Measurements from ENCODE around the gene MOCS1.

Gene MOCS1

DNA sequence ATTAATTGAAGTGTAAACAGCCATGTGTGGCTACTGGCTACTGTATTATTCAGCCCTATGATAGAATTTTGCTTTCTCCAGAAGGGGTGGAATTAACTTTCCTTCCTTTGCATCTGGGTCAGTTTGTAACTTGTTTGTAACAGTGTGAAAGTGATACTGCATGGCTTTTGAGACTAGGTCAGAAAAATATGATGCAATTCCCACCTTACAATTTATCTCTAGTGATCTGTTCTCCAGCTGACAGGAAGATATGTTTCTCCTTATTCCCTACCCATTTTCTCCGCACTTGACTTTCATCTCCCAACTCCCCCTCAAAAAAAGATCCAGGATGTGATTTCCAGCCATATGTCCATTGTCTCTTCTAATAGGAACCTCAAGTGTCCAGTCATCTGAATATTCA is 2.6 kb upstream of the MOCS1 start:
- H3K27ac ChIP-seq, result no peak overlapping the region
- no peak for TF ChIP-seq Cebpa-rat (IDR thresholded peaks at IDR 0.05)

DNA sequence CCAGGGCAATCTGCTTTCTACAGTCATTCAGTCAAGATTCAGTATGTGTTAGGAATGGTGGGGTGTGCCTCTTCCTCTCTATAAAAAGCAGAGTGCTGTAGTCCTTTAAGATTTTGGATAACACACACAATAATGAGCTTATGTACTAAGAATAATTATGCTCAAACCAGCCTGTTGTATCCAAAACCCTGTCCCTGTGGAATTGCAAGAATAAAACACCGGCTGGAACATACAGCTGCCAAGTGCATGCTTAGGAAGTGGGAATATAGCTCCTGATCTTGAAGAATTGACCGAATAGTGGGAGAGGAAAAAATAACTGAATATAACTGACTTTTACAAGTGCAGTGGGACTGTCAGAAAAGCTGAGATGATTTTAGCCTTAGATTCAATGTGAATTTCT is 979 bp upstream of the MOCS1 start:
- TF ChIP-seq Cebpa-rat (IDR thresholded peaks at IDR 0.05), result no peak
- Histone ChIP-seq H3K27ac (no peak overlapping the region), H4K20me1 (no peaks in the 10 kb centered on the region), H3K9ac (no peak overlapping the region), H3K4me1 (no peaks in the 10 kb centered on the region), H3K4me2 (no peak overlapping the region), H3K36me3 (no peaks in the 10 kb centered on the region), H3K4me3 (no peak overlapping the region), H3K27me3 (no peaks in the 10 kb centered on the region), H3K9me3 (no peaks in the 10 kb centered on the region)

More for the DNA sequence above, 2.6 kb upstream of the MOCS1 start:
- no peaks in the 10 kb centered on the region for H3K9me3 ChIP-seq
- H3K36me3 ChIP-seq, result no peaks in the 10 kb centered on the region
- H3K4me3 ChIP-seq, result no peak overlapping the region
- no peaks in the 10 kb centered on the region for H3K27me3 ChIP-seq
- no peak overlapping the region for H3K4me2 ChIP-seq
- H3K9ac ChIP-seq, result no peak overlapping the region
- H3K4me1 ChIP-seq, result no peaks in the 10 kb centered on the region
- no peaks in the 10 kb centered on the region for H4K20me1 ChIP-seq

DNA sequence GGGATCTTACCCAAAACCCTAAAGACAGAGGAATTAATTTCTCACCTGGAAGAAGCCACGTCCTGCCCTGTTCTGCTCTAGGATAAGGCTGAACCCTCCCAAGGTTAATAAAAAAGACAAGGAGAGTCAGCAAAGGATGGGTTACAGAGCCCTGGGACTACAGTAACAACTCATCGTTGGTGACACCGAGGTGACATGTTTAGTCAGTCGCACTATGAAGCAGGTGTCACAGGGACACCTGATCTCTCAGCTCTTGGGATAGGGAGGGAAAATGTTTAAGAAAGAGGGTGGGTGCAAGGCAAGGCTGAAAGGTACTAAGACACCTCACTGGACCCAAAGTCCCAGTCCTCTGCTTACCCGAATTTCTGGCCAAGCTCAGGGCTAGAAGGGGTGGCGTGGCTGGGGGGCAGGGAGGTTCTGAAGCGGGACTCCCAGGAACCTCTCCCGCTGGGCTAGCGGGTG is 562 bp downstream of the MOCS1 start:
- no peaks in the 10 kb centered on the region for H3K4me1 ChIP-seq
- no peaks in the 10 kb centered on the region for H3K36me3 ChIP-seq
- H3K4me2 ChIP-seq, result no peak overlapping the region
- H3K27ac ChIP-seq, result no peak overlapping the region
- no peak for TF ChIP-seq Cebpa-rat (IDR thresholded peaks at IDR 0.05)
- H3K4me3 ChIP-seq, result no peak overlapping the region
- H3K27me3 ChIP-seq, result no peaks in the 10 kb centered on the region
- H3K9me3 ChIP-seq, result no peaks in the 10 kb centered on the region
- no peaks in the 10 kb centered on the region for H4K20me1 ChIP-seq
- H3K9ac ChIP-seq, result no peak overlapping the region

DNA sequence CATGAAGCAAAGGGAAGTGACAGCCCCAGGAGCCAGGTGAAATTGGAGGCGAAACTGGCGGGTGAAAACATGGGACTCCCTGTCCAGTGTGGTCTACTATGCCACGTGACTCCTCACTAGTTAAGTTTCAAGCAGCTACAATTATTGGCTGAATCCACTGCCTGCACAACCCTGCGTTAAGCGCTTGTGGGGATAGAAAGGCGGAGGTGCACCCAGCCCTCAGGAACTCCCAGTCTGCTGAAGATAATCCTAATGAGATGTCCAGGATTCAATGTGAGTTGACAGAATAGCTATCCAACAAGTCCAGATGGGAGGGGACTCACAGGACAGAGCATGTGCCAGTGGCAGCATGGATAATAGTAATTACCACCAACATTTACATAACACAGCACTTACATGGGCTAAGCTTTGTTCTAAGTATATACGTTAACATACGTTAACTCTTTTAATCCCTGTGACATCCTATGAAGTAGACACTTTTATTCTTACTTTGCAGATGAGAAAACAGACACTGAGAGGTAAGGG is 1.8 kb downstream of the MOCS1 start:
- Histone ChIP-seq H4K20me1 (no peaks in the 10 kb centered on the region), H3K4me2 (no peak overlapping the region), H3K27ac (no peak overlapping the region), H3K36me3 (no peaks in the 10 kb centered on the region), H3K4me1 (no peaks in the 10 kb centered on the region), H3K27me3 (no peaks in the 10 kb centered on the region), H3K9me3 (no peaks in the 10 kb centered on the region), H3K9ac (no peak overlapping the region), H3K4me3 (no peak overlapping the region)
- TF ChIP-seq Cebpa-rat (IDR thresholded peaks at IDR 0.05), result no peak

DNA sequence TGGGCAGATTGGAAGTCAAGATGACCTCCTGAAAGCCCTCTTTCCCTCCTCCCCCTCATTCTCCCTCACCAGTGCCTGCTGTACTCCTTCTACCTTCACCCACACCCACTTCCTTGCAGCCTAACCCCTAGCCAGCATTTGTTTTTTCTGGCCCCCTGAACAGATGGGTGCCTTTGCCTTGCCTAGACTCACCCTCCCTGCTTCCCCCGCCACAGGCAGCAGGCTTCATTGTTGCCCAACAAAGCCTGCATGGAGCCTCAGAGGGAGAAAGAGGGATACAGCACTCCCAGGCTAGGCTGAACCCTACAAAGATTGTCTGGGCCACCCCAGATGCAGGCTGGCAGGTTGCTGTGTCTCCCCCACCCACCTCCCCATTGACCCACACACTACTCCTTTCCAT is 2.7 kb downstream of the MOCS1 start:
- H3K4me3 ChIP-seq, result no peak overlapping the region
- no peaks in the 10 kb centered on the region for H3K27me3 ChIP-seq
- no peaks in the 10 kb centered on the region for H3K36me3 ChIP-seq
- no peak overlapping the region for H3K9ac ChIP-seq
- no peaks in the 10 kb centered on the region for H3K4me1 ChIP-seq
- H3K27ac ChIP-seq, result no peak overlapping the region
- no peak overlapping the region for H3K4me2 ChIP-seq
- H3K9me3 ChIP-seq, result no peaks in the 10 kb centered on the region
- no peak for TF ChIP-seq Cebpa-rat (IDR thresholded peaks at IDR 0.05)
- no peaks in the 10 kb centered on the region for H4K20me1 ChIP-seq

- Histone ChIP-seq H3K4me2 (no peak overlapping the region), H3K27ac (no peak overlapping the region), H3K27me3 (no peaks in the 10 kb centered on the region), H3K9me3 (no peaks in the 10 kb centered on the region), H3K9ac (no peak overlapping the region), H3K4me3 (no peak overlapping the region), H3K4me1 (no peaks in the 10 kb centered on the region), H4K20me1 (no peaks in the 10 kb centered on the region), H3K36me3 (no peaks in the 10 kb centered on the region)
- no peak for TF ChIP-seq Cebpa-rat (IDR thresholded peaks at IDR 0.05)
Observed at GRCh38 chr6:39930540-39930939, 3.7 kb downstream of the MOCS1 start.

DNA sequence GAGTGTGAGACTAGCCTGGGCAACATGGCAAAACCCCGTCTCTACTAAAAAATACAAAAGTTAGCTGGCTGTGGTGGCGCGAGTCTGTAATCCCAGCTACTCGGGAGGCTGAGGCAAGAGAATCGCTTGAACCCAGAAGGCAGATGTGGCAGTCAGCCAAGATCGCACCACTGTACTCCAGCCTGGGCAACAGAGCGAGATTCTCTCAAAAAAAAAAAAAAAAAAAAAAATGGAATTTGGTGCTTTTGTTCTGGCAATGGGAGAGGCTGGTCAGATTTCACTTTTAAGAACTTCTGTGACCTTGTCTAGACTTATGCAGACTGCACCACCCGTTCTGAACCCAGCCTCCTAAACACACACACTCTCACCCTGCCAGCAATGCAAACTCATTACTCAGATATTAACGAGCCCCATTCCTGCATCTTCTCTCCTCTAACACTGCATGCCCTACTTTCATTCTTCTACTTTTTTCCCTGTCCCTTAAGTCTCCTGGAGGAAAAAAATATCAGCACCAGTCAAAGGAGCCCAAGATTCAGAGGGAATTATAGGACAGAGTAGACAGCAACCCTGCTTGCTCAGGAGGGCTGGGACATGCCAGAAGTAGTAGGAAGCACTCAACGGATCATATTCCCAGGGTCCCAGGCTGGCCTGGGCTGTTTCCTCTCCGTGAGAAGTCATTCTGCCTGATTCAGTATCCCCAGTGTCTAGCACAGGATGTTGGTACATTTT is 4.4 kb downstream of the MOCS1 start:
- H3K36me3 ChIP-seq, result no peaks in the 10 kb centered on the region
- H3K9ac ChIP-seq, result no peak overlapping the region
- no peak overlapping the region for H3K4me3 ChIP-seq
- no peaks in the 10 kb centered on the region for H3K27me3 ChIP-seq
- no peak overlapping the region for H3K27ac ChIP-seq
- H3K4me2 ChIP-seq, result no peak overlapping the region
- no peak for TF ChIP-seq Cebpa-rat (IDR thresholded peaks at IDR 0.05)
- no peaks in the 10 kb centered on the region for H3K9me3 ChIP-seq
- H3K4me1 ChIP-seq, result no peaks in the 10 kb centered on the region
- H4K20me1 ChIP-seq, result no peaks in the 10 kb centered on the region

- no peaks in the 10 kb centered on the region for H4K20me1 ChIP-seq
- no peak overlapping the region for H3K9ac ChIP-seq
- H3K9me3 ChIP-seq, result no peaks in the 10 kb centered on the region
- no peaks in the 10 kb centered on the region for H3K4me1 ChIP-seq
- H3K27ac ChIP-seq, result no peak overlapping the region
- no peak overlapping the region for H3K4me2 ChIP-seq
- no peak overlapping the region for H3K4me3 ChIP-seq
- TF ChIP-seq Cebpa-rat (IDR thresholded peaks at IDR 0.05), result no peak
- no peaks in the 10 kb centered on the region for H3K36me3 ChIP-seq
- H3K27me3 ChIP-seq, result no peaks in the 10 kb centered on the region
Observed at GRCh38 chr6:39929039-39929732, 5.1 kb downstream of the MOCS1 start.

- no peak for TF ChIP-seq Cebpa-rat (IDR thresholded peaks at IDR 0.05)
- Histone ChIP-seq H3K9me3 (no peaks in the 10 kb centered on the region), H3K9ac (no peak overlapping the region), H3K36me3 (no peaks in the 10 kb centered on the region), H3K27me3 (no peaks in the 10 kb centered on the region), H3K4me1 (peaks cover 16% of the 10 kb centered on the region), H3K27ac (no peak overlapping the region), H4K20me1 (no peaks in the 10 kb centered on the region), H3K4me2 (no peak overlapping the region), H3K4me3 (no peak overlapping the region)
Observed at GRCh38 chr6:39927159-39927558, 7.1 kb downstream of the MOCS1 start.

- Histone ChIP-seq H3K27me3 (no peaks in the 10 kb centered on the region), H3K4me1 (peaks cover 16% of the 10 kb centered on the region), H3K4me2 (no peak overlapping the region), H3K4me3 (no peak overlapping the region), H4K20me1 (no peaks in the 10 kb centered on the region), H3K36me3 (no peaks in the 10 kb centered on the region), H3K9me3 (no peaks in the 10 kb centered on the region), H3K27ac (no peak overlapping the region), H3K9ac (no peak overlapping the region)
- TF ChIP-seq Cebpa-rat (IDR thresholded peaks at IDR 0.05), result no peak
Observed at GRCh38 chr6:39926668-39927067, 7.6 kb downstream of the MOCS1 start.

Measured in BLaER1 (cell line).